Suprapubic skin (tissue), 4 donors: ENCODE measurements around the gene HMGN3.

Experiments
- POLR2A ChIP-seq, 2 donors: fragments of 450-650 bp; IDR thresholded peaks; one replicate each; pipeline ENCODE4 v1.6.1; 2017; ENCODE audit warnings: antibody characterized with exemption in 2 of 2, mild to moderate bottlenecking in 2 of 2, moderate library complexity in 2 of 2
- POLR2AphosphoS5 ChIP-seq, 3 donors: sonication (generic); formaldehyde crosslinking; IDR thresholded peaks; one replicate each; pipeline ENCODE4 v1.6.1; 2017; ENCODE audit warnings: antibody characterized with exemption in 3 of 3
- TF ChIP-seq, protein P1 (sequence below), 2 donors: fragments of 200-600 bp in 1 of 2; fragments of 450-650 bp in 1 of 2; sonication (generic) in 1 of 2; IDR thresholded peaks; one replicate each; pipeline ENCODE4 v1.5.1; 2016 to 2019; ENCODE audit warnings: antibody characterized with exemption in 2 of 2, mild to moderate bottlenecking in 1 of 2, moderate library complexity in 1 of 2

DNA sequence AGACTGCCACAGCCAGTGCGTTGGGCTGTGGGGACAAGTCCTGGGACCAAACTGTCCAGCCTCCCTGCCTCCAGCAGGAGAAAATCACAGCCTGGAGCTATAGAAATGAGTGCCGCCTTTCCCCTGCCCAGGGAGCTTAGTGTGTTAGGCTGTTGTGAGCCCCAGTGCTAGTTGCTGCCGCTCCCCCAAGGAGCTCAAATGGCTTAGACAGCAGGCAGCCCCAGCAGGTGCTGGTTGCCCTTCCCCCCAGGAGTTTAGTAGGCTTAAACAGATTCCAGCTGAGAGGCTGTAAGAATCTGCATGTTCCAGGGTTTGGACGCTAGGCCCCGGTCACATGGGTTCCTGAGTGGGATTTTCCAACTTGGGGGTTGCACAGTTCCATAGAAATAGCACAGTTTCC, 27.2 kb upstream of the HMGN3 start:
- TF ChIP-seq, protein P1, sequence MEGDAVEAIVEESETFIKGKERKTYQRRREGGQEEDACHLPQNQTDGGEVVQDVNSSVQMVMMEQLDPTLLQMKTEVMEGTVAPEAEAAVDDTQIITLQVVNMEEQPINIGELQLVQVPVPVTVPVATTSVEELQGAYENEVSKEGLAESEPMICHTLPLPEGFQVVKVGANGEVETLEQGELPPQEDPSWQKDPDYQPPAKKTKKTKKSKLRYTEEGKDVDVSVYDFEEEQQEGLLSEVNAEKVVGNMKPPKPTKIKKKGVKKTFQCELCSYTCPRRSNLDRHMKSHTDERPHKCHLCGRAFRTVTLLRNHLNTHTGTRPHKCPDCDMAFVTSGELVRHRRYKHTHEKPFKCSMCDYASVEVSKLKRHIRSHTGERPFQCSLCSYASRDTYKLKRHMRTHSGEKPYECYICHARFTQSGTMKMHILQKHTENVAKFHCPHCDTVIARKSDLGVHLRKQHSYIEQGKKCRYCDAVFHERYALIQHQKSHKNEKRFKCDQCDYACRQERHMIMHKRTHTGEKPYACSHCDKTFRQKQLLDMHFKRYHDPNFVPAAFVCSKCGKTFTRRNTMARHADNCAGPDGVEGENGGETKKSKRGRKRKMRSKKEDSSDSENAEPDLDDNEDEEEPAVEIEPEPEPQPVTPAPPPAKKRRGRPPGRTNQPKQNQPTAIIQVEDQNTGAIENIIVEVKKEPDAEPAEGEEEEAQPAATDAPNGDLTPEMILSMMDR (IDR thresholded peaks at IDR 0.05) = no peak
- TF ChIP-seq POLR2AphosphoS5 (IDR thresholded peaks at IDR 0.05) (no peak), POLR2A (IDR thresholded peaks at IDR 0.05) (no peak)
